GM21723 (cell line): Measurements from ENCODE around the gene ETNK1.
"Not testable (repeated sequence)": the region's sequence is repeated elsewhere in the genome, so short reads cannot be mapped to it uniquely, and the experiment has no call there.

Experiments used
- ATAC-seq: cut with Tn5 transposase; IDR thresholded peaks from one replicate; pipeline ENCODE4 v1.9.1; 2021; ENCODE audit warnings: mild to moderate bottlenecking, moderate library complexity; ENCODE audit not compliant: unreplicated experiment

The ETNK1 gene

DNA sequence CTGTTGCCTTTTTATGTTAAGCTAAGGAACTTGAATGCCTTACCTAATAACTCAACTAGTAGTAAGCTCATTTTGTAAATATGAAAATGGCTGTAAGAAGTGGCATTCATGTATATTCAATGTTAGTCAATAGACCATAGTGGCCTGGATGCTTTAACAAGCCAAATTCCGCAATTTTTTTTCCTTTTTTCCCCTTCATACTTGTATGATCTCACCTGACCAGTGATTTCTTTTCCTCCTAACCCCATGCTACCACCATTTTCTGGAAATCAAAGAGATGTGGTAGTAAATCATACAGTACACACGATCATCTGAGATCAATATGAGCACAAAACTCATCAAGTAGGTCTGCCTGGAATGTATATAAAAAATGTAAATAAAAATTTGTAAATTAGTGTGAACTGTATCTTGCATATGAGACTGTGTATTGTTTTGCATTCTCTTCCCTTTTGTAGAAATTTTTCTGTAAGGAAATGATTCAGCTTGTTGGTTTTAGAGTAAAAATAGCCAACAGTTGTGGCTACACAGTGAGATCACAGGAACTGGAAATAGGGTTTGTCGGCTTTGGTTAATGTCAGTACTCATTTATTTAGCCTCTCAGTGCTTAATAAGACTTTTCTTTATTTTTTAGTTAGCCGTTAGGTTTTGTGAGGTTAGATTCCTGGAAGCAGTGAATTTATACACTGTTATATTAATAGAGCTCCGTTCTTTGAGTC lies 62.5 kb downstream of the ETNK1 start:
- peak; percentile 80 for ATAC-seq

DNA sequence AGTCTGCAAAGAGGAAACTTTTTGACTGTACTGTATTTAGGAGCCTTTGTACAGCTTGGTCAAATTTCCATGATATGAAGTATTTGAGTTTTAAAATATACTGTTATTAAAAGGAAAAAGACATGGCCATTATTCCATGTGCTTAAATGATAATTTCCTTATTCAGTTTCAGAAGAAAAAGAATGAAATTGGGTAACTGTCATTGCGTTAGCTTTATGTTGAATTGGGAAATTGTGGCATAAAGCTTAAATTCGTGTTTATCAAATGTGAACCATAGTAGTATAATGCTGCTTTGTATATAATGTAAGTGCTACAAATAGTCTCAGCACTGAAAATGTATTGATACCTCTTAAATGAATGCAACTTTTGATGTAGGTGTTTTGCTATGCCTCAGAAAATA lies 64.9 kb downstream of the ETNK1 start:
- no peak for ATAC-seq

DNA sequence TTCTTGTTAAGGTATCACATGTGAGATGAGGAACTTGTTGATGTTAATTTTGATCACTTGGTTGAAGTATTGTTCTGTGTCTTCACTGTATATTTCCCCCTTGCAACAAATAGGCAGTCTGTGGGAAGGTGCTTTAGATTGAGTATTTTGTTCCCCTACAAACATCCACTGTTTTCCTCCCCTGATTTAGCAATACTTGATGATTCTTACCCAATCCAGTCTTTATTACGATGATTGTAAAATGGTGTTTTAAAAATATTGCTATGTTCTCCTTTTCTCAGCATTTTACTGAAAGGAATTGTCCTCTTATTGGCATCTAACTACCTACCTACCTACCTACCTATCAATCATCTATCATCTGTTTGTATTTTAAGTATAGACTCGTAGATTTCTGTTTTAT lies 66.3 kb downstream of the ETNK1 start:
- no peak for ATAC-seq

DNA sequence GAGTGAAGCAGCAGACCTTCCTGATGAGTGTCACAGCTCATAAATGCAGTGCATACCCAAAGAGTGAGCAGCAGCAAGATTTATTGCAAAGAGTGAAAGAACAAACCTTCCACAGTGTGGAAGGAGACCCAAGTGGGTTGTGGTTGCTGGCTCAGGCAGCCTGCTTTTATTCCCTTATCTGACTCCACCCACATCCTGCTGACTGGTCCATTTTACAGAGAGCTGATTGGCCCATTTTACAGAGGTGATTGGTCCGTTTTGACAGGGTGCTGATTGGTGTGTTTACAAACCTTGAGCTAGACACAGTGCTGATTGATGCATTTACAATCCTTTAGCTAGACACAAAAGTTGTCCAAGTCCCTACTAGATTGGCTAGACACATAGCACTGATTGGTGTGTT lies 67.5 kb downstream of the ETNK1 start:
- not testable (repeated sequence) for ATAC-seq

DNA sequence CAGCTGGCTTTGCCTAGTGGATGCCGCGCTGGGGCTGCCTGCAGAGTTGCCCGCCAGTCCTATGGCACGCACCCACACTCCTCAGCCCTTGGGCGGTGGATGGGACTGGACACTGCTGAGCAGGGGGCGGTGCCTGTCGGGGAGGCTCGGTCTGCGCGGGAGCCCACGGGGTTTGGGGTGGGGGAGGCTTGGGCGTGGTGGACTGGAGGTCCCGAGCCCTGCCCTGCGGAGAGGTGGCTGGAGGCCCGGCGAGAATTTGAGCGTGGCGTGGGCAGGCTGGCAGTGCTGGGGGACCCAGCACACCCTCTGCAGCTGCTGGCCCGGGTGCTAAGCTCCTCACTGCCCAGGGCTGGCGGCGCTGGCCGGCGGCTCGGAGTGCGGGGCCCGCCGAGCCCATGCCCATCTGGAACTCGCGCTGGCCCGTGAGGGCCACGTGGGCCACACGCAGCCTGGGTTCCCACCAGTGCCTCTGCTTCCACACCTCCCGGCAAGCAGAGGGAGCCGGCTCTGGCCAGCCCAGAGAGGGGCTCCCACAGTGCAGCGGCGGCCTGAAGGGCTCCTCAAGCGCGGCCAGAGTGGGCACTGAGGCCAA lies 68.1 kb downstream of the ETNK1 start:
- ATAC-seq = no peak

DNA sequence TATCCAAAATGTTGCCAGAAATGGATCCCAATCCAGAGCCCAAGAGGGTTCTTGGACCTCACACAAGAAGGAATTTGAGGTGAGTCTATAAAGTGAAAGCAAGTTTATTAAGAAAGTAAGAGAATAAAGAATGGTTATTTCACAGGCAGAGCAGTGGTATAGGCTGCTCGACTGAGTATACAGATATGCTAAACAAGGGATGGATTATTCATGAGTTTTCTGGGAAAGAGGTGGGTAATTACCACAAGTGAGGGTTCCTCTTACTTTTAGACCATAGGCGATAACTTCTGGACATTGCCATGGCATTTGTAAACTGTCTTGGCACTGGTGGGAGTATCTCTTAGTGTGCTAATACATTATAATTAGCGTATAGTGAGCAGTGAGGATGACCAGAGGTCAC lies 73.6 kb downstream of the ETNK1 start:
- no peak for ATAC-seq

DNA sequence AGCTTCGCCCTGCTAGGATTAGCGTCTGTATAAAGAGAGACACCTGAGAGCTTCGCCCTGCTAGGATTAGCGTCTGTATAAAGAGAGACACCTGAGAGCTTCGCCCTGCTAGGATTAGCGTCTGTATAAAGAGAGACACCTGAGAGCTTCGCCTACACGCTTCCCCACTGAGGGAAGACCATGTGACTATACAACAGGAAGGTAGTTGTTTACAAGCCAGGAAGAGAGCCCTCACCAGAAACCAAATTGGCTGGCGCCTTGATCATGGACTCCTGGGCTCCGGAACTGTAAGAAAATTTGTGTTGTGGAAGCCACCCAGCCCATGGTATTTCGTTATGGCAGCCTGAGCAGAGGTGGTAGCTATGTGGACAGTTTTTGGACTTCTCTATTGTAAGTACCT lies 74.7 kb downstream of the ETNK1 start:
- not testable (repeated sequence) for ATAC-seq

DNA sequence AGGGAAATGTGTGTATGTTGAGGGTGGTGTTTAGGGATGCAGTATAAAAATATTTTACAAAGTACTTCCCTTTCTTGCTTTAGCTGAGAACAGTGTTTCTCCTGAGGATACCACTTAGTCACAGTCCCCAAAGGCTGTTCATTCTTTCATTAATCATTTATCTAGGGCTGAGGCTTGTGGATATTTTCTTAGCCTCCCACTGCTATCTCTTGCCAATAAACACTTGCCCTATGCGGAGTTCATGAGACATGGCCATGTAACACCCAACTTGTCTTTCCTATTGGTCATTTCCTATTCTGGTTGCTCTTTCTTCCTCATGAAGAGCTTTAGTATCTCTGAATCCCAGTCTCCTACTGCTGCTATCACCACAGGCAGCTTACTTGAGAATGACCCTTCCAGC lies 75.1 kb downstream of the ETNK1 start:
- no peak for ATAC-seq

DNA sequence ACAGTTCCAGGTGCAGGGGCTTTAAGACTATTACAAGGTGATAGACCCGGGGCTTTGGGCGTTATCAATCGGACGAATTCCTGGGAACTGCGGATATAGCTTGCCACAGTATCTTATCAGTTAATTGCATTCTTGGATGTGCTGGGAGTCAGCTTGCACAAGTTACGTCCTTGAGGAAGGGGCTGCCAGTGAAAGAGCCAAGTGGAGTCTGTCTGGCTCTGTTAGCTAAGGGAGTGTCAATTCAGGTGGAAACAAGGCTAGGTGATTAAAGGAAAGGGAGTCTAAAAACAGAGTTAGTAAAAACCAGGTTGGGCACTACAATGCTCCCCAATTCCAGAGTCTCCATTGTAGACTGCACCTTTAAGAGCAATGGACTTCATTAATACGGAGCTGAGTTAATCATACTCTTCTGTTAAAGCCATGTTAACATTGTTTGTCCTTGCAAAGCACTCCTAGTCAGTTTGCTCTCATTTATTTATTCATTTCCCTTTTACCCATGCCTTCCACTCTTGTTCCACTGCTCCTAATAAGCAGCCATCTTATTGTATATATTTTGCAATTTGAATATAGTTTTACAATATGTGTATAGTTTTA lies 76.3 kb downstream of the ETNK1 start:
- ATAC-seq = not testable (repeated sequence)

DNA sequence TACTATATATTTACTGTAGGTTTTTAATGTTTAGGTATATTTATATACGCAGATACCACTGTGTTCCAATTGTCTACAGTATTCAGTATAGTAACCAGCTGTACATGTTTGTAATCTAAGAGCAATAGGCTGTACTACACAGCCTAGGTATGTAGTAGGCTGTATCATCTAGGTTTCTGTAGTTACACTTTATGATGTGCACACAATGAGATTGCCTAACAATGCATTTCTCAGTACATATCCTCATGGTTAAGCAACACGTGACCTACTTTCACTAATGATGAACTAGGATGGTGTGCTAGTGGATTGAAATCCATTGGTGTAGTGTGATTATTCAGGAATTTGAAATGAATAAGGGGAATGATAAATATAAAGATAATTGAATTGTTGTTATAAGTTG lies 77.7 kb downstream of the ETNK1 start:
- ATAC-seq = no peak

DNA sequence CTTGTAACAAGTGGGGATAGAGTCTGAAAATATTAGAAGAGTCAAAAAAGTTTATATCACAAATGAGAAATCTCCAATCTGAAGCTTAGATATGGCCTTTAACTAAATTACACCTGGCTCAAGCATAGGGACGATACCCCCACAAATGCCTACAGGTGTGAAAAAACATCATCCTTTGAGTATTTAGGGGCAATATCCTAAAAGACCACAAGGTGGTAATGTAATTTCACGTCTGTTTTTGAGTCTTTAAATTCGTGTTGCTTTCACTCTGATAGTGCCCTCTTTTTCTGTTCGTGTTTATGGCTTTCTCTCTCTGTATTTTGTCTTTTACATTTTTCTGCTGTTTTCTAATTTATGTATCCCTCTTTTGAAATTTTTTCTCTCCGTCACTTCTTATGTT lies 84.3 kb downstream of the ETNK1 start:
- peak; percentile 65 for ATAC-seq

DNA sequence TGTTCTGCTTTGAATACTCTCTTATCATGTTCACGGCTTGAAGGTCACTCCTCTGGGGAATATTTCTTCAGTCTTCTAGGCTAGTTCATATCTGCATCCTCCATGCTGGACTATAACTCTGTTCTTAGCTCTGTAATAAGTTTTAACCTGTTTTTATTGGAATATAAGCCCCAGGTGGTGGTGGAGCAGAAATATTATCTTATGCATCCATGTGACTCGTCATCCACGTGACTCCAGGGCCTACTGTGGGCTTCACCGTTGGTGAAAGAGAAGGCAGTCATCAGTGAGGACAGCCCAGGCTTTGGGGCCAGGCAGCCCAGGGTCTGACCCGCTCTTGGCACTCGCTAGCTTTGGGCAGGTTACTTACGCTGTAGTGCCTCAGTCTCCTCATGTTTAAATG lies 87.1 kb downstream of the ETNK1 start:
- no peak for ATAC-seq

DNA sequence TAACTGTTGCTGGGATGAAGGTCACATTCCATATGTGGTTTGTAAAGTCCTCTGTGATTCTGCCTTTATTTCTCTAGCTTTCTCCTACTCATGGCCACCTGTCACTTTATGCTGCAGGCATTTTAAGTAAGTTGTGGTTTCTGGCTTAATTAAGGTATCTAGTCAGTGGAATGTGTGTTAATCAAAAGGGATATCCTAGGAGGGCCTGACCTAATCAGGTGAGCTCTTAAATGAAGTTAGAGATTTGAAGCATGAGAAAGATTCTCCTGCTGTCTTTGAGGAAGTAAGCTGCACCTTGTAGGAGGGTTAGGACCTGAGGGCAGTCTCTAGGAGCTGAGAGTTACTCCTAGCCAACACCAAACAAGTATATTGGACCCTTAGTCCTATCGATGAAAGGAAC lies 90.3 kb downstream of the ETNK1 start:
- ATAC-seq = no peak

DNA sequence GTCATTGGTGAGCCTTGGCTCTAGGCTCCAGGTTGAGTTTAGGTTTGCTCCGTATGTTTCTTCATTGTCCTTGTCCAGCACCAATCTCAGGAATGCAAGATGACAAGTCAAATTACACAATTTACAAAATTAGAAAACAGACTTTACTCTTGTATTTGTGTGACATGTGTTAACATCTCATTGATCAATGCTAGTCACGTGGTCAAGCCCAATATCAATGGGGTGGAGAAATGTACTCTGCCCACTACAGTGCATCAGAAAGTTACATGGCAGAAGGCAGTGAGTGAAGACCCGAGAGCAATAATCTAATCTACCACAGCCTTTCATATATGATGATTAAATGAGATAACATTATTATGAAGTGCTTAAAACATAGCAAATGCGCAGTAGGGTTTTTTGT lies 94.8 kb downstream of the ETNK1 start:
- no peak for ATAC-seq

DNA sequence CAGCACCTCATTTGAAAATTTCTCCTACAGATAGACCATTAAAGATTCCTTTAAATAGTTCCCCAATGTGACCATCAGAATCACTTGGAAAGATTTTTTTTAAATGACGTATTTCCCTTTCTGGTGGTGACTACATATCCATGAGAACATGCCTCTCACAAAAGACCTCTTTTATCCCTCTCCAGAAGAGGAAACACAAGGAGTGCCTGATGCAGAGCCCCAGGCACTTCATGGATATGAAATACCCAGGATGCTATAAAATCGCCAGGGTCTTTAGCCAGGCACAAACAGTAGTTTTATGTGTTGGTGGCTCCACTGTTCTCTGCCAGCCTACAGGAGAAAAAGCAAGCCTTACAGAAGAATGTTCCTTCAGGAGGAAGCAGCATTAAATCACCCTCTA lies 97.1 kb downstream of the ETNK1 start:
- no peak for ATAC-seq

DNA sequence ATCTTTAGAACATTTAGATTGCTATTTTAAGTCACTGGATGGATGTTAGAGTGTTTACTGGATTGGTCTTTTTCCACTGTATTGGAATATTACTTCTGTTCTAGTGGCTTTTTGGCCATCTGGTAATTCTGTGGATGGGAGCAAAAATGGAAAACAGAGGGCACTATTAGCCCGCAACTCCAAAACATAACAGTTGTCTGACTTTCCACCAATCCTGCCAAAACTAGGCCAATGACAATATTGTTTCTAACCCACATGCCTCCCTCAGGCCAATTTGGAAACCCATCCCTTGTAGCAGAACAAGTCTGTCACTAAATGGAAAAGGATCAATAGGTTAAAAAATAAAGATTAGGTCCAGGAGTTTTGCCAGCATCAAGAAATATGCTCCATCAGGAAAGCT lies 97.8 kb downstream of the ETNK1 start:
- ATAC-seq = no peak

DNA sequence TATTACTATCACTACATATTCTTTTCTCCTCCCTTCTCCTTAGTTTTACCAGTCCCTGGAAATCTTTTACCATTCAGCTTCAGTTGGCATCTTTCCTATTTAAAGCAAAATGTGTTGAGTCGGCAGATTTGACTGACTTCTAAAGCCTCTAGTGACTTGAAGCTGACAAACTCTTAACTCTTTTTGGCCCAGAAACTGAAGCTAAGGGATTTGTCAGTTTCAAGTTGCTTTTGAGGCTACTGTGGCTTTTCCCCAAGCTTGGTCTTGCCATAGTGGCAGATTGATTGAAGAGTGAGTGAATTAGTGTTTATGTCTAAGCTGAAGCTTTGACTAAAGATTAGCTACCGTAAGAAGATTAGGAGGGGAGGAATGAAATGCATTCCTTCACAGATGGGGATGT lies 104.0 kb downstream of the ETNK1 start:
- ATAC-seq = no peak

DNA sequence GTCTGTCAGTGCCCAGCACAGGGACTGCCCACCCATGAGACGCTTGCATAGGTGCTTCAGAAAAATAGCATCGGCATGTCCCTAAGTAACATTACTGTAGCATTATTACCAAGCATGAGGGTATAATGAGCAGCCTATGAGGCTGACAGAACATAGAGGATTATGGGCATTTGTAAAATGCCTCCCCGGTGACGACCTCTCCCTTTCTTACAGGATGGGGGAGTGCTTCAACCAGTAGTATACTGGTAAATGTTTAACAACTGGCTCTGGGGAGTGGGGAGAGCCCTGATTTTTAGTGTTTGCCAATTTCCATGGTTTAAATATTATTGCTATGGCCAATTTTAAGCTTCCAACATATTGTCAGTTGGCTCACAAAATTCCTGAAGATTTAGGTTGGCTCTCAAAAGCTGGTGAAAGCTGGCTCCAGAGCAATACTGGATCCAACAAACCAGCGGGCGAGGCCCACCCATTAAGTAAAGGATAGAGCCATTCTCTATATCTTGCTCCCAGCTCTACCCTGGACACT lies 104.5 kb downstream of the ETNK1 start:
- no peak for ATAC-seq

DNA sequence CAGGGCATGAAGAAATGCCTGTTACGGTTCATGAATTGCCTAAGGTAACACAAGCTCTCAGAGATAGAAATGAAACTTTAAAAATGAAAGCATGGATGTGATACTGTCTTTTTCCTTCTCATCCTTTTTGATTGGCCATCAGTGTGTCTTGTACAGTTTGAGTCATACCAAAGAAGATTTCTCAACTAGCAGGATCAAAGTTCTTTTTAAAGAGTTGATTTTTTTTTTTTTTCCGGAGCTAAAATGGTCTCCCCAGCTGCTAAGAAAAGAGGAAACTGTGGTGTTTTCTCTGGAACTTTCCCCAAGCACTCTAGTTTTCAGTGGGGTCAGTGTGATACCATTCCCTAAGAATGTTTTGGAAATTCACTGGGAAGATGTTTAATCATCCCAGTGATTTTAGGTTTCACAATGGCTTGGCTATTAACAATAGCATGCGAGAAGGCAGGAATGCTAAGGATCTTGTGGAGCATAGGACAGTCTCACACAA lies 105.0 kb downstream of the ETNK1 start:
- ATAC-seq = no peak

DNA sequence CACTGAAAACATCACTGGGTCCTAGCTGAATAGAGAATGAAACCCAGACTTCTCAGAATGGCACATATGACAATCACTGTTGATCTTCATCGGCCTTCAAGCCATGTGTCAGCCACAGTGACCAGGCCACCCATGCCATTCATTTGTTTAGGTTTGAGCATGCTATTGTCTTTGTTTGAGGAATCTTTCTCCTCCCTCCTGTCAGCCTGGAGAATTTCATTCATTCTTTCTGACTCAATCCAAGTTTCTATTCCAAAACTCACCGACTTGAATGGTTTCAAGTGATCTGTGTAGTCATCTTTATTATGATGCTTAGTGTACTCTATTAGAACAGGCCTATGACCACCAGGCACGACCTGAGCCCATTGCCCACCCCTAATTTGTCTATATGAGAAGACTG lies 106.3 kb downstream of the ETNK1 start:
- no peak for ATAC-seq

DNA sequence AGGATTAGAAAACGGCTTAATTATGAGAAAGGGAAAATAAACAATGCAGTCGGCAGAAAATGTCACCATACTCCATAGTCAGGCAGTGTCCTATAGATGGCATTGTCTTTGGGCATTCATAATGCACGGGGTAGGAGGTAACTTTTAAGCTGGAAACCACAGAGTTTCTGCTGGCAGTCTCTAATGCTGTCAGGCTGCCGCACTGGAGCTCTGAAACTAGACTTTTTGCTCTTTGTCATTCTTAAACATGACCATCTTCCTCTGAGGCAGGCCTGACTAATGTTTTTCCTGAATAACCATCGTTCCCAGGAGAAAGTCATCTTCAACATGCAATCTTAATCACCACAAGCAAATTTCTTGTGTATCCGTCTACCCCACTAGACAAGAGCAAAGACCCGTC lies 108.8 kb downstream of the ETNK1 start:
- no peak for ATAC-seq

DNA sequence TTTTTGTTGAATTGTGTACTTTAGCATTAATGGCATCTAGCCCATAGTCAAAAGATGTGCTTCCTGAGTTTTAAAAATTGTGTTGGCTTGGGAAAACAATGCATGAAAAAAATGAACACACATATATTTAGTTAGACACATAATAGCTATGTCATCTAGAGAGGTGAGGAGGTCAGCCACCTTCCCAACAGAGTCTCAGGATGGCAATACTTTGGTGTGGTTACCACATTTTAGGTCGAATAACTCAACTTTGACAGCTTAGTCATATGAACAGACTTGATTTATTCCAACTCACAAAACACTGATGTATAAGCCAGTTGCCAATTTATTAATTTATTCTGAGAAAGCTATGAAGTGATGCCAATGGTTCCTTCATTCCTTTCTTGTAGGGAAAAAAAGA lies 114.0 kb downstream of the ETNK1 start:
- no peak for ATAC-seq
